SK-N-SH treated with all-trans-retinoic acid at 6 μM for 48 hours (cell line): Measurements from ENCODE around the gene DHRS3.

Experiments used
- ARNTL ChIP-seq: fragments of 450-650 bp; formaldehyde crosslinking; IDR thresholded peaks from 2 replicates; pipeline ENCODE4 v1.5.0; 2020; ENCODE audit warnings: low read depth, mild to moderate bottlenecking, moderate library complexity, borderline replicate concordance
- BACH2 ChIP-seq: fragments of 250-450 bp; sonication (Bioruptor Pico); IDR thresholded peaks from 2 replicates; pipeline ENCODE4 v1.9.0; 2021; ENCODE audit warnings: mild to moderate bottlenecking, borderline replicate concordance
- ESRRG ChIP-seq: fragments of 250-450 bp; sonication (Bioruptor Pico); IDR thresholded peaks from 2 replicates; pipeline ENCODE4 v1.6.1; 2021; ENCODE audit warnings: mild to moderate bottlenecking
- OSR1 ChIP-seq: fragments of 250-450 bp; sonication (Bioruptor Pico); IDR thresholded peaks from 2 replicates; pipeline ENCODE4 v1.8.0; 2022; ENCODE audit warnings: moderate library complexity, mild to moderate bottlenecking, inconsistent platforms
- PATZ1 ChIP-seq: fragments of 250-450 bp; sonication (Bioruptor Pico); IDR thresholded peaks from 2 replicates; pipeline ENCODE4 v1.8.0; 2020; ENCODE audit warnings: mild to moderate bottlenecking, moderate library complexity, borderline replicate concordance
- PPARA ChIP-seq: fragments of 250-450 bp; sonication (Bioruptor Pico); IDR thresholded peaks from 2 replicates; pipeline ENCODE4 v1.5.0; 2020; ENCODE audit warnings: mild to moderate bottlenecking, borderline replicate concordance
- TCF4 ChIP-seq: fragments of 250-450 bp; sonication (Bioruptor Pico); IDR thresholded peaks from 2 replicates; pipeline ENCODE4 v1.8.0; 2021; ENCODE audit warnings: mild to moderate bottlenecking, moderate library complexity, borderline replicate concordance
- ZFP30 ChIP-seq: fragments of 450-650 bp; formaldehyde crosslinking; IDR thresholded peaks from 2 replicates; pipeline ENCODE4 v1.5.0; 2022; ENCODE audit warnings: mild to moderate bottlenecking, moderate library complexity
- ZNF70 ChIP-seq: fragments of 450-650 bp; formaldehyde crosslinking; IDR thresholded peaks from 2 replicates; pipeline ENCODE4 v1.5.0; 2020; ENCODE audit warnings: mild to moderate bottlenecking, moderate library complexity

GRCh38 chr1:12654657-12655056 is 36.6 kb upstream of the DHRS3 start:
- TF ChIP-seq ARNTL (CRISPR knock-in tag) (no peak), BACH2 (CRISPR knock-in tag) (no peak), TCF4 (CRISPR knock-in tag) (no peak), OSR1 (CRISPR knock-in tag) (no peak), PPARA (CRISPR knock-in tag) (no peak), ZNF70 (no peak), ZFP30 (CRISPR knock-in tag) (no peak), ESRRG (CRISPR knock-in tag) (no peak), PATZ1 (CRISPR knock-in tag) (no peak)
